GM18907 (cell line): ENCODE data around the gene ERBB2.
"Not testable (repeated sequence)": the region's sequence is repeated elsewhere in the genome, so short reads cannot be mapped to it uniquely, and the experiment has no call there.

Experiments used
- ATAC-seq: cut with Tn5 transposase; IDR thresholded peaks from one replicate; pipeline ENCODE4 v1.9.1; 2021; ENCODE audit warnings: mild to moderate bottlenecking, moderate library complexity; ENCODE audit not compliant: unreplicated experiment

The ERBB2 gene

DNA sequence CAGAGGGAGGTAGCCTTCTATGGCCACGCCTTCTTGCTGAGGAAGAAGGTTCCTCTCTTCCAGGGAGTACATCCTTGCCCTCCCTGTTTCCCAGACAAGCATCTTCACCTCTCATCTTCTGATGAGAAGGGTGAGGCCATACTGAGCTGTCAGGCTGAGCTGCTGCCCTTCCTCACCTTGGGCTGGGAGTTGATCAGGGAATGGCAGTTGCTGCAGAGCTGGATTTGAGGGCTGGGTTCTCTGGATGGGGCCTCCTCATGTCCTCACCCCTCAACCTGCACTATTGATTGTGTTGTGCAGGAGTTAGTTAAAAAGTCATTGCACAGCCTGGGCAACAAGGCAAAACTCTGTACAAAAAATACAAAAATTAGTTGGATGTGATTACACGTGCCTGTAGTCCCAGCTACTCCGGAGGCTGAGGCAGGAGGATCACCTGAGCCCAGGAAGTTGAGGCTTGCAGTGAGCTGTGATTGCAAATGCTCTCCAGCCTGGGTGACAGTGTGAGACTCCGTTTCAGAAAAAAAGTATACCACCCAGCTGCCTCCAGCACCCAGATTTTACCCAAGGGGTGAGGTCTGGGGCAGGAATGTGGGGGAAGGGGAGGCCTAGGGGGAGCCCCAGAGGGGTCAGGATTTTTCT lies 2.0 kb downstream of the ERBB2 start:
- no peak for ATAC-seq

DNA sequence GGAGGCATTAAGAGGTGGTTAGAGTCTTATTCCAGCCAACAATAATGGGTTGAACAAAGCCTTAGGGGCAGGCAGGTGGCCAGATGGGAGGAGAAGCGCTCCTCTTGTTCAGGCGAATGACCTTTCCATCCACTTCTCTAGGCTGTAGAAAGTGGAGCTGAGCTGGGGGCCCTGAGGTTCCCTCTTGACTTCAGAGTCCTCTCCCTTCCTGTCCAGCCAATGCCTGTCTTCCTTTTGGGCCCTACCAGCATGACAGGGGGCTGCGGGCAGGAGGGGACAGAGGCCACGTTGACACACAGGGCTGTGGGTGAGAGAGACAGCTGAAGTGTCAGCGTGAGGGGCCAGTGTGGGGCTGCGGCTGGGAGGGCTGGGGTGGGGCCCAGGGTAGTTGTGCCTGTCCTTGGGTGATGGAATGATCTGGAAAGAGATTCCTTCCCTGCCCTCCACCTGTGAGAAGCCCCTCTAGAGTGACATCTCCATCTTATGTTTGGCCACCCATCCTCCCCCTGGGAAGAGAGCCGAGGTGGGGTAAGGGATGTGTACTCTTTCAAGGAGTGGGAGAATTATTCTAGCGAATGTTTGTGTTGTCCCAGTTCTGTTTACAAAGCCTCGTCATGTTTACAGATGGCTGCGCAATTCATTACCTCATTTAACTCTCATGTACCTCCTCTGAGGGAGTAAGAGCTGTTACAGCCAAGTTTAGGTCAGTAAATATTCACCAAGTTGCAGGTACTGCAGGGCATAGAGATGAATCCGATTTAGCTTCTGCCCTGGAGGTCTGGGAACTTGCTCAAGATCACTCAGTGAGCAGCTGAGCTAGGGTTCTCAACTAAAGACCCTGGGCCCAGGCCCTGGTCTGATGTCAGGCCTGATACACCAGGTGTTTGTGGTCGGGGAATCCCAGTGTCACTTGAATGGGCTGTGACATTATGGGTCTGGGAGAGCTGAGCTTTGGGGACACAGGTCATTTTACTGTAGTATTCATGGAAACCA lies 3.3 kb downstream of the ERBB2 start:
- no peak for ATAC-seq

DNA sequence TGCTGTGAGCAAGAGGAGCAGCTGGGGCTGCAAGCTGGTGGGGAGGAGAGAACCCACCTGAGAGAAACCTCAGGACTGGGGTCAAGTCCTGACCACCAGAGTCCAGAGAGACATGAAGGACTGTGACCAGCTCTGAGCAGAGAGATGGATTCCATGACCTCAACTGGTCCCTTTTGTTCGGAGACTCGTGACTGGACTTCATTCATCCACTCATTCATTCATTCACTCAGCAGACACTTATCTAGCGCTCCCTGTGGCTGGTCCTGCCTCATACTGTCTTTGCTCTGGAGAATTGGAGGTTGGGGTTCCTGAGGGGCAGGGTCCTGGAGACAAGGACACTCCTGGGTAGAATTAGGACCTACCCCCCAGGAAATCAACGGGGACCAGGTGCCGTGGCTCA lies 4.0 kb downstream of the ERBB2 start:
- ATAC-seq = no peak

DNA sequence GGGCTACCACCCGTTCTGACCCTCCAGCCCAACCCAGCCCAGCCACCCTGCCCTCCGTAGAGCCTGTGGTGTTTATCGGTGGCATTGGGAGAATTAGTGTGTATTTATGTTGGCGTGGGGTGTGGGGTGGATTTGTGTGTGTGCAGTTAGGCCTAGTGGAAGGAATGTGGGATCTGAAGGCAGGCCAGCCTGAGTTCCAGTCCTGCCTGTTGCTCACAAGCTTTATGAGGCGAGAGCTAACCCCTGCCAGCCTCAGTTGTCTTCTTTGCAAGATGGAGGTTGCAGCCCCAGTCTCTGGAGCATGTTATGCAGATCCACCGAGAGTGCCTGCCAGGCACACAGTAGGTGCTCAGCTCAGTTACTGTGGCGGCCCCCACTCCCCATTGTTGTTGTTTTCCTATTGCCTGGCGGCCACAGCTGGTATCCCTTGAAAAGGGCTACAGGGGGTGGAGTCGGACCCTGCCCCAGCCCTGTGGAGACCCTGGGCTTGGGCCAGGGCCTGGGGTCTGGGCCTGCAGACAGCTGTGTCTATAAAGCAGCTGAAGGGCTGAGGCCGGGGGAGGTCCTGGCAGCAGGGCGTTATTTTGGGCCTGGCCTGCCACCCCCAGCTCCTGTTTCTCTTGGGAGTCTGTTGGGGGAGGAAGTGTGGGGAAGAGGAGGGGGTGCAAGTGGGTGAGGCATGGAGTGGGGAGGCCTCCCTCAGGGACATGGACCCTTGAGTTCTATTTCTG lies 5.1 kb downstream of the ERBB2 start:
- no peak for ATAC-seq

DNA sequence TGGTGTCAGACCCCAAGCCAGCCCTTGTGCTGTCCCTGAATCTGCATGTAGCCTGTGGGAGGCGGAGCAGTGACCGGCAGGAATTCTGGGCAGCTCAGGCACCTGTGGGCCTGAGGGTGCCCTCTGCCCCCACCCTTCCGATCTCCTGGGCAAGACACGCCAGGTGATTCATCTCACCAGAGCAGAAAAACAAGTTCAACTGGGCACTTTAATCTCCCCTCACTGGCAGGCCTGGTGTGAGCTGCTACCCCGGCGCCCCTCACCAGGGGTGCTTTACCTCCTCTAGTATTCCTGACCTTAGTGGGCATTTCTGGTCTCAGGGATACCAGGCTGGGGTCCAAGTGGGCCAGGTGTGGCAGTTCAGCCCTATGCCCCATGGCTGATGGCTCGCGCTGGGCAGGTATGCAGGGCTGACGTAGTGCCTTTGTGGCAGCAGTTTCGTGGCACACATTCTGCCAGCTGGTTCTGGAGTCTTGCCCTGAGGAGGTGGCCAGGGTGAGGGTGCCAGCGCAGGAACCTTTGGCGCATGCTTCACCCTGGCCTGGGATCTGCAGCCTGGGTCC lies 6.0 kb downstream of the ERBB2 start:
- ATAC-seq = no peak

DNA sequence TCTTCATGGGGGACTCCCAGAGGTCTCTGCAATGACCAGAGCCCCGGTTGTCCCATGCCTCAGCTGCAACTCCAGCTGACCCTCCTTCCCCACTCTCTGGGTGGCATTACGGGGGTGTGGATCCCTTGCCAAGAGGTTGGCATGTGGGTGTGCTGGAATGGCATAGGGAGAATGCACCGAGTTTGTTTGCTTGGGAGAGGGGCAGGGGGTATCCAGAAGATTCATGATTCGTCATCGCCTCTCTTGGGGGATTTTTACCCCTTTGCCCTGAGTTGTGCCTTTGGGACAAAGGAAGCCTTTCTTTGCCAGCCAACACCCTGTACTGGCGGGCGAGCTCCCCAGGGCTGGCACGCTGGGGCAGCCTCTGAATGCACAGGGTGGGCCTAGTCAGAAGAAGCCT lies 6.5 kb downstream of the ERBB2 start:
- ATAC-seq = no peak

DNA sequence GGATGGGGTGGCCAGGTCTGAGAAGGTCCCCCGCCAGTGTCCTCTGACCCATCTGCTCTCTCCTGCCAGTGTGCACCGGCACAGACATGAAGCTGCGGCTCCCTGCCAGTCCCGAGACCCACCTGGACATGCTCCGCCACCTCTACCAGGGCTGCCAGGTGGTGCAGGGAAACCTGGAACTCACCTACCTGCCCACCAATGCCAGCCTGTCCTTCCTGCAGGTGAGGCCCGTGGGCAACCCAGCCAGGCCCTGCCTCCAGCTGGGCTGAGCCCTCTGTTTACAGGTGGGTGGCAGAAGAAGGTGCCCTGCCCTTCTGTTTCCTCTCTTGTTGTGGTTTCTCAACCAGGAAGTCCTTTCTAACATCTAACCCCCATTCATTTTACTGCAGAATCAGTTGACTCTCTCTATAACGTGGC lies 7.1 kb downstream of the ERBB2 start:
- no peak for ATAC-seq

DNA sequence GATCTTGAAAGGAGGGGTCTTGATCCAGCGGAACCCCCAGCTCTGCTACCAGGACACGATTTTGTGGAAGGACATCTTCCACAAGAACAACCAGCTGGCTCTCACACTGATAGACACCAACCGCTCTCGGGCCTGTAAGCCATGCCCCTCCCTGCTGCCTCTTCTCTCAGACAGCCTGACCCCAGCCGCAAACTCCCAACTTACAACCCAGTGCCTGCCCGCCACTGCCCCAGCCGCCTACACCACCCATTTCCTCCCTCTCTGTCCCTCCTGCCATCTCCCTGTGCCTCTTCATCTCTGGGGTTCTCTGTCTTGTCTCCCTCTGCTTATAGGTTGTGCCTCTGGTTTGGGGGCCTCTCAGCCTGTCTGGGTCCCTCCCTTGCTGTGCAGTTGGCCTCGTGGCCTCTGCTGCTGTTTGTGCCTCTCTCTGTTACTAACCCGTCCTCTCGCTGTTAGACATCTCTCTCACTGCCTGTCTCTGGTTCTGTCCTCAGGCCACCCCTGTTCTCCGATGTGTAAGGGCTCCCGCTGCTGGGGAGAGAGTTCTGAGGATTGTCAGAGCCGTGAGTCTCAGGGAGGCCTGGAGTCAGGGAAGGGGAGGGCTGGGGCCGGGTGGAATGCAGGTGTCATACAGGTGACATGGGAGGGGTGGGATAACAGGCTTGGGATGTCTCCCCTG lies 9.6 kb downstream of the ERBB2 start:
- no peak for ATAC-seq

DNA sequence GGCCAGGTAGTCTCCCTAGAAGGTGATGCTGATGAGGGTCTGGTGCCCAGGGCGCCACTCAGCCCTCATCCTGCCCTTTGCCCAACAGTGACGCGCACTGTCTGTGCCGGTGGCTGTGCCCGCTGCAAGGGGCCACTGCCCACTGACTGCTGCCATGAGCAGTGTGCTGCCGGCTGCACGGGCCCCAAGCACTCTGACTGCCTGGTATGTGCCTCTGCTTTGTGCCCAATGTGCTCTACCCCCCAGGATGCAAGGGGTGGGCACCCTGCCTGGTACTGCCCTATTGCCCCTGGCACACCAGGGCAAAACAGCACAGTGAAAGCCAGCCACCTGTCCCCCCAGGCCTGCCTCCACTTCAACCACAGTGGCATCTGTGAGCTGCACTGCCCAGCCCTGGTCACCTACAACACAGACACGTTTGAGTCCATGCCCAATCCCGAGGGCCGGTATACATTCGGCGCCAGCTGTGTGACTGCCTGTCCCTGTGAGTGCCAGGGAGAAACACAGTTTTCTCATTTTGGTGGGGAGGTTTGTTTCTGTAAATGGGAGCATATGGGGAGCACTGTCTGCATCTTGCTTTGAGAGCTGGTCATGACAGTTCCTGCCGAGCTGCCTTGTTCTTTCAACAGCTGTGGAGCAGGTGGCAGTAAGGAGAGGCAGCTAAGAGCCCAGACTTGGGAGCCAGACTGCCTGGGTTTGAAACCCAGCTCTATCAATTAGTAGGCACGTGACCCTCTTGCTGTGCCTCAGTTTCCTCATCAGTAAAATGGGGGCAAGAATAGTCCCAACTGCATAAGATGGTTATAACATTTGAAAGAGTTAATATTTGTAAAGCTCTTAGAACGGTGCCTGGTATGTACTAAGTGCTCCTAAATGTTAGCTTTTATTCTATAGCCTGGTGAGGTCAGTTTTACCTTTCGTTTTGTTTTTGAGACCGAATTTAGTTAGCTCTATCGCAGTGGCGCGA lies 10.4 kb downstream of the ERBB2 start:
- no peak for ATAC-seq

DNA sequence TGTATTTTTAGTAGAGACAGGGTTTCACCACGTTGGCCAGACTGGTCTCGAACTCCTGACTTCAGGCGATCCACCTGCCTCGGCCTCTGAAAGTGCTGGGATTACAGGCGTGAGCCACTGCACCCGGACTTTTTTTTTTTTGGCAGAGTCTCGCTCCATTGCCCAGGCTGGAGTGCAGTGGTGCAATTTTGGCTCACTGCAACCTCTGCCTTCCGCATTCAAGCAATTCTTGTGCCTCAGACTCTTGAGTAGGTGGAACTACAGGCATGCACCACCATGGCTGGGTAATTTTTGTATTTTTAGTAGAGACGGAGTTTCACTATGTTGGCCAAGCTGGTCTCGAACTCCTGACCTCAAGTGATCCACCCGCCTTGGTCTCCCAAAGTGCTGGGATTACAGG lies 11.2 kb downstream of the ERBB2 start:
- not testable (repeated sequence) for ATAC-seq

DNA sequence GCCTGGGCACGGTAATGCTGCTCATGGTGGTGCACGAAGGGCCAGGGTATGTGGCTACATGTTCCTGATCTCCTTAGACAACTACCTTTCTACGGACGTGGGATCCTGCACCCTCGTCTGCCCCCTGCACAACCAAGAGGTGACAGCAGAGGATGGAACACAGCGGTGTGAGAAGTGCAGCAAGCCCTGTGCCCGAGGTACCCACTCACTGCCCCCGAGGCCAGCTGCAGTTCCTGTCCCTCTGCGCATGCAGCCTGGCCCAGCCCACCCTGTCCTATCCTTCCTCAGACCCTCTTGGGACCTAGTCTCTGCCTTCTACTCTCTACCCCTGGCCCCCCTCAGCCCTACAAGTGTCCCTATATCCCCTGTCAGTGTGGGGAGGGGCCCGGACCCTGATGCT lies 12.0 kb downstream of the ERBB2 start:
- no peak for ATAC-seq

DNA sequence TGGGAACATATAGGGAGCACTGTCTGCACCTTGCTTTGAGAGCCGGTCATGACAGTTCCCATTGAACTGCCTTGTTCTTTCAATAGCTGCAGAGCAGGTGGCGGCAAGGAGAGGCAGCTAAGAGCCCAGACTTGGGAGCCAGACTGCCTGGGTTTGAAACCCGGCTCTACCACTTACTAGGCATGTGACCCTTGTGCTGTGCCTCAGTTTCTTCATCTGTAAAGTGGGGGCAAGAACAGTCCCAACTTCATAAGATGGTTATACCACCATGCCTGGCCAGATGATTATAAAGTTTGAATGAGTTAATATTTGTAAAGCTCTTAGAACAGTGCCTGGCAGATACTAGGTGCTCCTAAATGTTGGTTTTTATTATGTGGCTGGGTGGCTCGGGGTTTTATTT lies 14.4 kb downstream of the ERBB2 start:
- no peak for ATAC-seq

DNA sequence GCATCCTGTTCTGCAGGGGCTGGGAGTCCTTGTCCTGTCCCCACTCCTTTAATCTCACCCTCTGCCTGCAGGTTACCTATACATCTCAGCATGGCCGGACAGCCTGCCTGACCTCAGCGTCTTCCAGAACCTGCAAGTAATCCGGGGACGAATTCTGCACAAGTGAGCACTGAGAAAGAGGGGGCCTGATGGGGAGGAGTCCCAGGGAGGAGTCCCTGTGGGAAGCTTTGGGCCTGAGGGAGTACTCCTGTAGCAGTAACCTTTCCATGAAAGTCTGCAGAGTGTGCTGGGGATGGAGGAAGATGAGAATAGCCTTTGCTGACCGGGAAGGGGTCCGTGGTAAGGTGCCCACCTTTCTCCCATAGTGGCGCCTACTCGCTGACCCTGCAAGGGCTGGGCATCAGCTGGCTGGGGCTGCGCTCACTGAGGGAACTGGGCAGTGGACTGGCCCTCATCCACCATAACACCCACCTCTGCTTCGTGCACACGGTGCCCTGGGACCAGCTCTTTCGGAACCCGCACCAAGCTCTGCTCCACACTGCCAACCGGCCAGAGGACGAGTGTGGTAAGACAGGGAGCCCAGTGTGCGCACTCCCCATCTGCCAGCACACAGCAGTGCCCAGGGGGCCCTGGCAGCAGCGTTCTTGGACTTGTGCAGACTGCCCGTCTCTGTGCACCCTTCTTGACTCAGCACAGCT lies 15.7 kb downstream of the ERBB2 start:
- ATAC-seq = no peak

DNA sequence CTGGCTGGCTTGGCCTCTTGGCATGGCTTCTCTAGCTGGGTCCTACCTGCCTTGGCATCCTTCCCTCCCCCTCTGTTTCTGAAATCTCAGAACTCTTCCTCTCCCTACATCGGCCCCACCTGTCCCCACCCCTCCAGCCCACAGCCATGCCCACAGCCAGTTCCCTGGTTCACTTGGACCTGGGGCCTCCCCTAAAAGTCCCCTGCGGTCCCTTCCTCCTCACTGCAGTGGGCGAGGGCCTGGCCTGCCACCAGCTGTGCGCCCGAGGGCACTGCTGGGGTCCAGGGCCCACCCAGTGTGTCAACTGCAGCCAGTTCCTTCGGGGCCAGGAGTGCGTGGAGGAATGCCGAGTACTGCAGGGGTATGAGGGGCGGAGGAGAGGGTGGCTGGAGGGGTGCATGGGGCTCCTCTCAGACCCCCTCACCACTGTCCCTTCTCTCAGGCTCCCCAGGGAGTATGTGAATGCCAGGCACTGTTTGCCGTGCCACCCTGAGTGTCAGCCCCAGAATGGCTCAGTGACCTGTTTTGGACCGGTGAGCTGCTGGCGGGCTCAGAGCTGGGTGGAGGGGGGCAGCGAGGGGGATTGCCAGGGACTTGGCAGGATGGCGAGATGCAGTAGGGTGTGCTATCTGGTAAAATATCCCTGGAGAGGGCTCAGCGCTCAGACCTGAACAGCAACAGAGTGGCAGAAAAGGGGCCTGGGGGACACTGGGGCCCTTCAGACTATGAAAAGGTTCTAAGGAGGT lies 16.4 kb downstream of the ERBB2 start:
- no peak for ATAC-seq

DNA sequence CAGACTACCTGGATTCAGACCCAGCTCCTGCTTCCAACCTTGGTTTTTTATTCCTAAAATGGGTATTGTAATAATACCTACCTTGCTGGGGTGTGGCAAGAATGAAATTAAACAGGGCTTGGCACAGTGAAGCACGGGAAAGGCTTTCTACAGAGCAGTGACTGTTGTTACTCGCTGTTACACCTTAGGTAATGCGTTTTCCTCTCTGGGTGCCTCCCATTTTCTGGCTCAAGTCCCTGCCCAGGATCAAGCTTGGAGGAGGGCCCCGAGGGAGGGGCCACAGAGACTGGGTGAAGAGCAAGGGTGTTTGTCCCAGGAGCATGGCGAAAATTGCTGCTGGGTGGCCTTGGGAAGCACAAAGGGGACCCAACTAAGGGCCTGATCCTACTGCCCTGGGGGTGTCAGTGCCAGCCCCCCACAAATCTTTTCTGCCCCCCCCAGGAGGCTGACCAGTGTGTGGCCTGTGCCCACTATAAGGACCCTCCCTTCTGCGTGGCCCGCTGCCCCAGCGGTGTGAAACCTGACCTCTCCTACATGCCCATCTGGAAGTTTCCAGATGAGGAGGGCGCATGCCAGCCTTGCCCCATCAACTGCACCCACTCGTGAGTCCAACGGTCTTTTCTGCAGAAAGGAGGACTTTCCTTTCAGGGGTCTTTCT lies 17.1 kb downstream of the ERBB2 start:
- ATAC-seq = no peak

DNA sequence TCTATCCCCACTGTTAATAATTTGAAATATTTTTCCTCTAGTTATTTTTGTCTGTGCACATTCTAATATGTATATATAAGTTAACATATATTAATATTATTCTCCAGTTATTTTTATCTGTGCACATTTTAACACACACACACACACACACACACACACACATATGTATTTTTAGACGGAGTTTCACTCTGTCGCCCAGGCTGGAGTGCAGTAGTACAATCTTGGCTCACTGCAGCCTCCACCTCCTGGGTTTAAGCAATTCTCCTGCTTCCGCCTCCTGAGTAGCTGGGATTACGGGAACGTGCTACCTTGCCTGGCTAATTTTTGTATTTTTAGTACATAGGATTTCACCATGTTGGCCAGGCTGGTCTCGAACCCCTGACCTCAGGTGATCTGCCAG lies 17.8 kb downstream of the ERBB2 start:
- ATAC-seq = no peak

DNA sequence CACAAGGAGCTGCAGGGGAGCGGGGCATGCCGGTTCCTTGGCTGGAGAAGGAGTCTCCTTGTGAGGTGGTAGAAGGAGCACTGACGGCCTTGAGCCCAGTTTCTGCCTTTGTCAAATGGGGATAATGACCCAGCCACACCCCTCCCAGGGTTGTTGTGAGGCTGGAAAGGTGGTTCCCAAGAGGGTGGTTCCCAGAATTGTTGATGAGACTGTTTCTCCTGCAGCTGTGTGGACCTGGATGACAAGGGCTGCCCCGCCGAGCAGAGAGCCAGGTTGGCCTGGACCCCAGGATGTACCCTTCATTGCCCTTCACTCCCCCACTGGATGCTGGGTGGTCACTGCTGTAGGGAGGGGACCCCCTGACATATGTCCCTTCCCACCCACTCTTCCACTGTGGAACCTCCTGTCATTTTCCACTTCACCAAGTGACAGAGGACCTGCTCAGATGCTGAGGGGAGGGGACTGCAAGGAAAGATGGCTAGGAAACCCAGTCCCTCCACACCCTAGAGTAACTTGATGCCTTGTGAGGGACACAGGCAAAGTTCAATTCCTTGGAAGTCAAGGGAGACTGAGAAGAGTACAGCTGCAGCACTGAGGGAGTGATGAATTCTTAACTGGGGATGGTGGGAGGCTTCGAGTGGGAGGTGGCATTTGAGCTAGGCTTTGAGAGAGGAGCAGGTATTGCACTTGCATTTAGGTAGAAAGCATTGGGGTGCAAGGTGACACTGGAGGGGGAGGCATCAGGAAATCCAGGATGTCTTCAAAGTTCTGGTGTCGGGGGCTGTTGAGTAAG lies 19.9 kb downstream of the ERBB2 start:
- ATAC-seq = no peak
